Smooth muscle cell (in vitro differentiated cells): Measurements from ENCODE around the gene CDKAL1. TPM values are rescaled to one million over a fixed set of nuclear protein-coding genes. Genes with fewer than 3 reads are reported as not detected.
A peak's percentile ranks its signal among the peaks of the same experiment; 100 is the strongest.

Source experiments
- DNase-seq: peaks from one replicate; lab custom pipeline; 2025; ENCODE audit not compliant: unreplicated experiment; lab: John Stamatoyannopoulos, UW
- H2AFZ ChIP-seq: fragments of 200-600 bp; sonication (generic); 2 replicates; pipeline ENCODE4 v1.6.0; 2016; ENCODE audit warnings: antibody characterized with exemption, low read depth, mild to moderate bottlenecking
- H3F3A ChIP-seq: fragments of 200-600 bp; sonication (generic); 2 replicates; pipeline ENCODE4 v1.6.0; 2017; ENCODE audit warnings: antibody characterized with exemption, low read depth
- H3K27ac ChIP-seq: fragments of 200-600 bp; sonication (generic); 2 replicates; pipeline ENCODE4 v1.5.1; 2016; ENCODE audit warnings: low read depth, mild to moderate bottlenecking
- H3K27me3 ChIP-seq: fragments of 200-600 bp; sonication (generic); 2 replicates; pipeline ENCODE4 v1.6.1; 2016; ENCODE audit warnings: low read depth, mild to moderate bottlenecking
- H3K36me3 ChIP-seq: fragments of 200-600 bp; sonication (generic); 2 replicates; pipeline ENCODE4 v1.5.1; 2016; ENCODE audit warnings: low read depth
- H3K4me1 ChIP-seq: fragments of 200-600 bp; sonication (generic); 2 replicates; pipeline ENCODE4 v1.5.1; 2016; ENCODE audit warnings: low read depth
- H3K4me2 ChIP-seq: fragments of 200-600 bp; sonication (generic); 2 replicates; pipeline ENCODE4 v1.6.0; 2016; ENCODE audit warnings: mild to moderate bottlenecking
- H3K4me3 ChIP-seq: fragments of 200-600 bp; sonication (generic); 2 replicates; pipeline ENCODE4 v1.5.1; 2016; ENCODE audit warnings: mild to moderate bottlenecking
- H3K79me2 ChIP-seq: fragments of 200-600 bp; sonication (generic); 2 replicates; pipeline ENCODE4 v1.6.0; 2016; ENCODE audit warnings: low read depth, mild to moderate bottlenecking
- H3K9ac ChIP-seq: fragments of 200-600 bp; sonication (generic); 2 replicates; pipeline ENCODE4 v1.6.0; 2016; ENCODE audit warnings: low read depth
- H3K9me3 ChIP-seq: fragments of 200-600 bp; sonication (generic); replicated peaks from 2 replicates; pipeline ENCODE4 v1.5.1; 2016; ENCODE audit warnings: low read depth
- H4K20me1 ChIP-seq: fragments of 200-600 bp; sonication (generic); 2 replicates; pipeline ENCODE4 v1.6.0; 2016; ENCODE audit warnings: low read depth
- CTCF ChIP-seq: fragments of 200-600 bp; sonication (generic); IDR thresholded peaks from 2 replicates; pipeline ENCODE4 v1.5.1; 2017; ENCODE audit warnings: borderline replicate concordance, mild to moderate bottlenecking, antibody characterized with exemption; ENCODE audit not compliant: insufficient read depth, poor library complexity, severe bottlenecking
- WGBS: methylation state at CpG from one replicate; pipeline ENCODE4 v1.1.7; 2016; ENCODE audit warnings: low lambda C conversion rate; 5-methylcytosine and 5-hydroxymethylcytosine counted together
- polyA plus RNA-seq: library from polyadenylated mRNA; unstranded; fragments of >200 nt; fragmentation: Nextera tagmentation; extraction: Ambion mirVana; gene quantifications from 2 replicates; pipeline ENCODE4 v1.2.1, GENCODE V29; 2016
- total RNA-seq: library from RNA; depleted of rRNA; stranded (reverse); fragments of >200 nt; gene quantifications from 2 replicates; pipeline ENCODE4 v1.2.3, GENCODE V29; 2014

Gene CDKAL1
- total and polyA plus RNA-seq, 2 experiments from 2014 or later, result 16.5 to 16.6 TPM

- H4K20me1 ChIP-seq, result no peaks in the 10 kb centered on the region
- peaks cover 11% of the 10 kb centered on the region for H3K79me2 ChIP-seq
- H3K27ac ChIP-seq, result no peak overlapping the region
- no peak for TF ChIP-seq CTCF
- H3K9ac ChIP-seq, result no peak overlapping the region
- H3K4me3 ChIP-seq, result no peak overlapping the region
- H3F3A ChIP-seq, result no peaks in the 10 kb centered on the region
- H2AFZ ChIP-seq, result no peak overlapping the region
- no peak overlapping the region for H3K4me2 ChIP-seq
- H3K27me3 ChIP-seq, result no peaks in the 10 kb centered on the region
- H3K9me3 ChIP-seq, result no peaks in the 10 kb centered on the region
- no peaks in the 10 kb centered on the region for H3K36me3 ChIP-seq
- no peak for DNase-seq
- peaks cover 13% of the 10 kb centered on the region for H3K4me1 ChIP-seq
- WGBS, result 86% methylated on average over 3 of the region's 3 CpGs
Observed at GRCh38 chr6:20660534-20660933, 126.3 kb downstream of the CDKAL1 start.

GRCh38 chr6:20661721-20662120 is 127.5 kb downstream of the CDKAL1 start:
- no peak for DNase-seq
- Histone ChIP-seq H3K4me2 (peak overlapping the region; percentile 63), H3K4me1 (peaks cover 13% of the 10 kb centered on the region), H4K20me1 (no peaks in the 10 kb centered on the region), H3K27ac (peak overlapping the region; percentile 49), H3K79me2 (peaks cover 6% of the 10 kb centered on the region), H3K36me3 (no peaks in the 10 kb centered on the region), H3F3A (no peaks in the 10 kb centered on the region), H3K9ac (peak overlapping the region; percentile 4), H3K9me3 (no peaks in the 10 kb centered on the region), H3K27me3 (no peaks in the 10 kb centered on the region), H3K4me3 (no peak overlapping the region), H2AFZ (no peak overlapping the region)
- TF ChIP-seq CTCF, result no peak

- Histone ChIP-seq H3K27me3 (no peaks in the 10 kb centered on the region), H3K9me3 (no peaks in the 10 kb centered on the region), H4K20me1 (no peaks in the 10 kb centered on the region), H3K4me1 (peaks cover 13% of the 10 kb centered on the region), H3K79me2 (peaks cover 10% of the 10 kb centered on the region), H2AFZ (no peak overlapping the region), H3K36me3 (no peaks in the 10 kb centered on the region), H3K4me2 (no peak overlapping the region), H3K27ac (no peak overlapping the region), H3F3A (no peaks in the 10 kb centered on the region), H3K9ac (no peak overlapping the region), H3K4me3 (no peak overlapping the region)
- no peak for TF ChIP-seq CTCF
- WGBS, result 64% methylated on average over 1 of the region's 1 CpG
- DNase-seq, result no peak
Observed at GRCh38 chr6:20664250-20664649, 130.0 kb downstream of the CDKAL1 start.

- DNase-seq, result no peak
Observed at GRCh38 chr6:20665290-20665689, 131.0 kb downstream of the CDKAL1 start.

More at GRCh38 chr6:20665290-20665689, 131.0 kb downstream of the CDKAL1 start:
- Histone ChIP-seq H3K36me3 (no peaks in the 10 kb centered on the region), H4K20me1 (peaks cover under 1% of the 10 kb centered on the region), H3K9ac (no peak overlapping the region), H3K27me3 (no peaks in the 10 kb centered on the region), H3K27ac (no peak overlapping the region), H3K9me3 (no peaks in the 10 kb centered on the region), H3K79me2 (peaks cover 10% of the 10 kb centered on the region), H3F3A (peaks cover 4% of the 10 kb centered on the region), H3K4me1 (peaks cover 13% of the 10 kb centered on the region), H3K4me2 (no peak overlapping the region), H3K4me3 (no peak overlapping the region), H2AFZ (no peak overlapping the region)
- no peak for TF ChIP-seq CTCF
- 97% methylated on average over 2 of the region's 2 CpGs for WGBS
